HepG2 (cell line): ENCODE results near the gene TMEM141. TPM values are rescaled to one million over a fixed set of nuclear protein-coding genes. Genes with fewer than 3 reads are reported as not detected.
A peak's percentile ranks its signal among the peaks of the same experiment; 100 is the strongest.

Source experiments
- AGO1 ChIP-seq: fragments of 200-400 bp; formaldehyde crosslinking; IDR thresholded peaks from 2 replicates; pipeline ENCODE4 v1.6.1; 2017; ENCODE audit warnings: mild to moderate bottlenecking, low read depth, low read length, moderate library complexity; ENCODE audit not compliant: poor library complexity, severe bottlenecking
- CCDC6 ChIP-seq: sonication (generic); formaldehyde crosslinking; IDR thresholded peaks from 2 replicates; pipeline ENCODE4 v1.8.1; 2022; ENCODE audit warnings: mild to moderate bottlenecking, missing genetic modification reagents, moderate library complexity
- DPF2 ChIP-seq: sonication (generic); formaldehyde crosslinking; IDR thresholded peaks from 2 replicates; pipeline ENCODE4 v1.4.0; 2020; ENCODE audit warnings: mild to moderate bottlenecking, low read depth, missing genetic modification reagents, borderline replicate concordance
- DRAP1 ChIP-seq: IDR thresholded peaks from 2 replicates; pipeline ENCODE4 v1.6.1; 2016; ENCODE audit warnings: missing genetic modification reagents, missing compliant biosample characterization
- GFI1 ChIP-seq: sonication (generic); formaldehyde crosslinking; IDR thresholded peaks from 2 replicates; pipeline ENCODE4 v1.5.0; 2020; ENCODE audit warnings: missing genetic modification reagents, mild to moderate bottlenecking, borderline replicate concordance
- GPBP1L1 ChIP-seq: sonication (generic); formaldehyde crosslinking; IDR thresholded peaks from 2 replicates; pipeline ENCODE4 v1.5.0; 2020; ENCODE audit warnings: mild to moderate bottlenecking, missing genetic modification reagents
- HNRNPUL1 ChIP-seq: fragments of 200-400 bp; formaldehyde crosslinking; IDR thresholded peaks from 2 replicates; pipeline ENCODE4 v1.6.1; 2017; ENCODE audit warnings: low read depth, mild to moderate bottlenecking, low read length, moderate library complexity
- KLF11 ChIP-seq: IDR thresholded peaks from 2 replicates; pipeline ENCODE4 v1.6.1; 2016; ENCODE audit warnings: missing compliant biosample characterization
- POLR2A ChIP-seq, 2 experiments: IDR thresholded peaks; 2 replicates each; pipeline ENCODE4 v1.6.1; 2011; ENCODE audit warnings: low read depth in 2 of 2, low read length in 2 of 2, mild to moderate bottlenecking in 1 of 2, moderate library complexity in 1 of 2; ENCODE audit not compliant: insufficient read depth in 1 of 2
- RBM22 ChIP-seq: fragments of 200-400 bp; formaldehyde crosslinking; optimal IDR thresholded peaks from 2 replicates; pipeline ENCODE3; 2017; ENCODE audit warnings: mild to moderate bottlenecking, low read length, moderate library complexity
- SALL2 ChIP-seq: sonication (generic); formaldehyde crosslinking; IDR thresholded peaks from 2 replicates; pipeline ENCODE4 v1.8.1; 2023; ENCODE audit warnings: mild to moderate bottlenecking, missing genetic modification reagents, inconsistent platforms
- SNAPC2 ChIP-seq: sonication (generic); formaldehyde crosslinking; IDR thresholded peaks from 2 replicates; pipeline ENCODE4 v1.8.1; 2022; ENCODE audit warnings: mild to moderate bottlenecking, missing genetic modification reagents
- ZBED4 ChIP-seq: sonication (generic); formaldehyde crosslinking; IDR thresholded peaks from 2 replicates; pipeline ENCODE4 v1.4.0; 2020; ENCODE audit warnings: missing genetic modification reagents, borderline replicate concordance
- ZBTB1 ChIP-seq: sonication (generic); formaldehyde crosslinking; IDR thresholded peaks from 2 replicates; pipeline ENCODE4 v1.4.0; 2020; ENCODE audit warnings: missing genetic modification reagents, borderline replicate concordance
- ZFX ChIP-seq: sonication (generic); formaldehyde crosslinking; IDR thresholded peaks from 2 replicates; pipeline ENCODE4 v1.4.0; 2020; ENCODE audit warnings: mild to moderate bottlenecking, low read depth, missing genetic modification reagents, moderate library complexity
- ZFYVE20 ChIP-seq: sonication (generic); formaldehyde crosslinking; IDR thresholded peaks from 2 replicates; pipeline ENCODE4 v1.8.0; 2023; ENCODE audit warnings: low read depth, mild to moderate bottlenecking, moderate library complexity, missing genetic modification reagents, borderline replicate concordance
- ZKSCAN1 ChIP-seq: fragments of 150-350 bp; IDR thresholded peaks from 2 replicates; pipeline ENCODE4 v1.6.1; 2014; ENCODE audit warnings: low read length
- ZNF235 ChIP-seq: sonication (generic); formaldehyde crosslinking; IDR thresholded peaks from 2 replicates; pipeline ENCODE4 v1.8.1; 2023; ENCODE audit warnings: mild to moderate bottlenecking, missing genetic modification reagents, borderline replicate concordance
- ZNF264 ChIP-seq: sonication (generic); formaldehyde crosslinking; IDR thresholded peaks from 2 replicates; pipeline ENCODE4 v1.4.0; 2020; ENCODE audit warnings: missing genetic modification reagents
- ZNF350 ChIP-seq: sonication (generic); formaldehyde crosslinking; IDR thresholded peaks from 2 replicates; pipeline ENCODE4 v1.4.0; 2020; ENCODE audit warnings: mild to moderate bottlenecking, low read depth, missing genetic modification reagents, borderline replicate concordance
- ZNF556 ChIP-seq: sonication (generic); formaldehyde crosslinking; IDR thresholded peaks from 2 replicates; pipeline ENCODE4 v1.4.0; 2020; ENCODE audit warnings: mild to moderate bottlenecking, missing genetic modification reagents, borderline replicate concordance
- ZNF629 ChIP-seq: sonication (generic); formaldehyde crosslinking; conservative IDR thresholded peaks from 2 replicates; pipeline ENCODE4 v1.5.0; 2020; ENCODE audit warnings: missing genetic modification reagents
- ZNF720 ChIP-seq: sonication (generic); formaldehyde crosslinking; IDR thresholded peaks from 2 replicates; pipeline ENCODE4 v1.4.0; 2020; ENCODE audit warnings: missing genetic modification reagents
- ZNF737 ChIP-seq: sonication (generic); formaldehyde crosslinking; IDR thresholded peaks from 2 replicates; pipeline ENCODE4 v1.5.0; 2020; ENCODE audit warnings: missing genetic modification reagents, mild to moderate bottlenecking, borderline replicate concordance
- ZNF850 ChIP-seq: sonication (generic); formaldehyde crosslinking; conservative IDR thresholded peaks from 2 replicates; pipeline ENCODE4 v1.9.0; 2021; ENCODE audit warnings: mild to moderate bottlenecking, missing genetic modification reagents
- polyA plus RNA-seq, 8 experiments: library from polyadenylated mRNA; depleted of rRNA in 3 of 8; stranded (reverse) in 7 of 8; unstranded in 1 of 8; fragments of >200 nt; fragmentation: Illumina TruSeq in 4 of 8; extraction: Trizol in 4 of 8; gene quantifications; 2 replicates each; pipeline versions ENCODE4 v1.2.1 to v1.2.3, GENCODE V29; 2011 to 2016; ENCODE audit warnings: low read depth in 4 of 8, missing spikeins in 1 of 8, mixed read lengths in 1 of 8; ENCODE audit not compliant: insufficient read depth in 1 of 8
- total RNA-seq, 5 experiments: library from RNA; depleted of rRNA; stranded (reverse); fragments of >200 nt; fragmentation: Illumina TruSeq; extraction: Trizol; gene quantifications; 2 replicates each; pipeline ENCODE4 v1.2.3, GENCODE V29; 2016; ENCODE audit warnings: low read depth in 1 of 5

The TMEM141 gene
- total and polyA plus RNA-seq, 2 of the 13 experiments (the other 11 are each of a cell fraction or from before 2014, with no cell fraction given) = 81.0 to 202 TPM

GRCh38 chr9:136840140-136840876, 49.2 kb downstream of the TMEM141 start (continued):
- TF ChIP-seq GFI1 (CRISPR knock-in tag) (no peak), RBM22 (no peak), GPBP1L1 (no peak), ZBTB1 (no peak), SALL2 (CRISPR knock-in tag) (no peak), ZNF629 (CRISPR knock-in tag) (no peak), HNRNPUL1 (no peak), ZKSCAN1 (no peak), ZBED4 (CRISPR knock-in tag) (no peak), DPF2 (CRISPR knock-in tag) (no peak), DRAP1 (CRISPR knock-in tag) (no peak), POLR2A (IDR thresholded peaks at IDR 0.05; ENCODE audit: insufficient read depth in 1 of 2, low read depth in 2 of 2, low read length in 2 of 2) (0 out of 4 replicates have a peak, but pooled peaks of 1 of the 2 experiments have one; percentile 12), ZNF235 (CRISPR knock-in tag) (no peak), ZNF720 (CRISPR knock-in tag) (no peak), AGO1 (peak; percentile 48), ZNF350 (CRISPR knock-in tag) (no peak), SNAPC2 (CRISPR knock-in tag) (no peak), ZNF850 (CRISPR knock-in tag) (no peak), CCDC6 (CRISPR knock-in tag) (no peak), KLF11 (CRISPR knock-in tag) (no peak), ZNF737 (CRISPR knock-in tag) (no peak), ZFX (CRISPR knock-in tag) (no peak), ZNF264 (no peak), ZNF556 (CRISPR knock-in tag) (no peak), ZFYVE20 (no peak)
